Measurements from ENCODE around the gene CDK5RAP2.

CDK5RAP2 gene

GRCh38 chr9:120621941-120622340 is 42.0 kb upstream of the CDK5RAP2 start:
- no peak for DNase-seq (ENCODE audit: low read depth)
- no peak for TF ChIP-seq CTCF (IDR thresholded peaks at IDR 0.05; ENCODE audit: low read length, missing control alignments)
- H3K4me3 ChIP-seq (replicated peaks; ENCODE audit: low read depth, low read length), result no peak overlapping the region

GRCh38 chr9:120619751-120620655 is 40.0 kb upstream of the CDK5RAP2 start:
- TF ChIP-seq CTCF (IDR thresholded peaks at IDR 0.05; ENCODE audit: low read length, missing control alignments), result peak; percentile 85
- H3K4me3 ChIP-seq (replicated peaks; ENCODE audit: low read depth, low read length), result no peak overlapping the region
- peak; percentile 85 for DNase-seq (ENCODE audit: low read depth)

DNA sequence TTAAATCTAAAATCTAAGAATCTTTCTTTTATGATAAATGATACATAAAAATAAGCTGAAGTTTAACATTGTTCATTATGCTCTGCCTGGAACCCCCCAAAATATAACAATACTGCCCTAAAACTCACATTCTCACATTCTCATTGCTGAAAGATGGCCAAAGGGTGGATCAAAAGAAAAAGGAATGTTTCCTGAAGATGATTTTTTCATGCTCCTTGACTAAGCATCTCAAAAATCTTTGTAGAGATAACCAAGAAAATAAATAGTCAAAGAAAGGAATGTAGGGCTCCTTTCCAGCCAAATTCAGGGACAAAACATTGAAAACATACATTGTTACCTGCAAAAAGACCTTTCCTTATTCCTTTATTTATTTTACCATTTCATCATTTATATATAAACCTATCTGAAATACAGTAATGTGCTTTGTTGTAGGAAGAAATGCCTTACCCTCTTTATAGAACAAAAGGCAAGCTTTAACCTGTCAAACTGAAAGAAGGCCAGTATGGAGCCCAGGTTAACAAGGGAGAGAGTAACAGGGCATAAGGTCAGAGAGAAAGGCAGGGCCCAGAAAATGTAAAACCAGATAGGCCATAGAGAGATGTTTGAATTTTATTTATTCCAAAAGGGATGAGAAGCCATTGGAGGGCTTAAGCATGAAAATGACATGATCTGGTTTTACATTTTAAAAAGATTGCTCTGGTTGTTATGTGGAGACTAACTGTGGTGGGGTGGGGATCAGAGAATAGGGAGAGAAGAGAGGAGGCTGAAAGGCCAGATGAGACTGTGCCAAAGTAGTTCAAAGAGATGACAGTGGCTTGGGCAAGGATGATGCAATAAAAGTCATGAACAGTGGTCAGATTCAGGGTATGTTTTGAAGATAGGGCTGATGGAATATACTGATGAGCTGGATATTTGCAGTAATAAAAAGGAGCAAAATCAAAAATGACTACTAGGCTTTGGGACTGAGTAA is 37.3 kb upstream of the CDK5RAP2 start:
- TF ChIP-seq CTCF (IDR thresholded peaks at IDR 0.05; ENCODE audit: low read length, missing control alignments), result no peak
- no peak overlapping the region for H3K4me3 ChIP-seq (replicated peaks; ENCODE audit: low read depth, low read length)
- DNase-seq (ENCODE audit: low read depth), result peak; percentile 7

- no peak overlapping the region for H3K4me3 ChIP-seq (replicated peaks; ENCODE audit: low read depth, low read length)
- peak; percentile 25 for DNase-seq (ENCODE audit: low read depth)
- peak; percentile 32 for TF ChIP-seq CTCF (IDR thresholded peaks at IDR 0.05; ENCODE audit: low read length, missing control alignments)
These were observed 32.3 kb upstream of the CDK5RAP2 start for GRCh38 chr9:120612218-120612617.

GRCh38 chr9:120611690-120612068 is 31.7 kb upstream of the CDK5RAP2 start:
- no peak for DNase-seq (ENCODE audit: low read depth)
- no peak for TF ChIP-seq CTCF (IDR thresholded peaks at IDR 0.05; ENCODE audit: low read length, missing control alignments)
- H3K4me3 ChIP-seq (replicated peaks; ENCODE audit: low read depth, low read length), result no peak overlapping the region

DNA sequence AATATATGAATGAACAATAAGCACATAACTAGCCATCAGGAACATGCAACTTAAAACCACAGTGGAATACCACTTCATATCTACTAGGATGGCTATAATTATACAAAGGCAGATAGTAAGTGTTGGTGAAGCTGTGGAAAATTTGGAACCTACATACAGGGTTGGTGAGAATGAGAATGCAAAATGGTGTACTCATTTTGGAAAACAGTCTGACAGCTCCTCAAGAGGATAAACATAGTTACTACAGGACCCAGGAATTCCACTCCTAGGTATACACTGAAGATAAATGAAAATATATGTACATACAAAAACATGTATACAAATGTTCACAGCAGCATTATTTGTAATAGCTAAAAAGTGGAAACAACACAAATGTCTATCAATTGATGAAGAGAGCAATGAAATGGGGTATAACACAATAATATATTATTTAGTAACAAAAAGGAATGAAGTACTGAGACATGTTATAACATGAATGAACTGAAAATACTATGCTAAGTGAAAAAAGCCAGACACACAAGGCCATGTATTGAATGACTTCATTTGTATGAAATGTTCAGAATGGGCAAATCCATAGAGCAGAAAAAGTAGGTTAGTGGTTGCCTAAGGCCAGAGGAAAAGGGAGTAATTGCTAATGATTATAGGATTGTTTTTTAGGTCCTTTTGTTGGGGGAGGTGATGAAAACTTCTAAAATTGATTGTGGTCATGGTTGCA is 31.2 kb upstream of the CDK5RAP2 start:
- peak; percentile 13 for DNase-seq (ENCODE audit: low read depth)
- peak; percentile 36 for TF ChIP-seq CTCF (IDR thresholded peaks at IDR 0.05; ENCODE audit: low read length, missing control alignments)
- no peak overlapping the region for H3K4me3 ChIP-seq (replicated peaks; ENCODE audit: low read depth, low read length)
